IPS-15b (cell line): Measurements from ENCODE around the gene GJD4.

Experiments used
- H3K27me3 ChIP-seq: one replicate; pipeline ENCODE4 v1.6.1; 2013; ENCODE audit warnings: low read length; ENCODE audit not compliant: control insufficient read depth, insufficient read depth
- H3K36me3 ChIP-seq: one replicate; pipeline ENCODE4 v1.6.1; 2013; ENCODE audit warnings: low read length; ENCODE audit not compliant: control insufficient read depth, insufficient read depth
- H3K4me1 ChIP-seq: one replicate; pipeline ENCODE4 v1.6.1; 2013; ENCODE audit warnings: mild to moderate bottlenecking, low read length; ENCODE audit not compliant: control insufficient read depth, insufficient read depth
- H3K4me3 ChIP-seq: one replicate; pipeline ENCODE4 v1.5.1; 2013; ENCODE audit warnings: low read depth, low read length
- H3K9ac ChIP-seq: one replicate; pipeline ENCODE4 v1.6.1; 2013; ENCODE audit warnings: low read depth, mild to moderate bottlenecking, low read length
- H3K9me3 ChIP-seq: one replicate; pipeline ENCODE4 v1.6.1; 2013; ENCODE audit warnings: mild to moderate bottlenecking, low read length; ENCODE audit not compliant: control insufficient read depth, insufficient read depth

The GJD4 gene

DNA sequence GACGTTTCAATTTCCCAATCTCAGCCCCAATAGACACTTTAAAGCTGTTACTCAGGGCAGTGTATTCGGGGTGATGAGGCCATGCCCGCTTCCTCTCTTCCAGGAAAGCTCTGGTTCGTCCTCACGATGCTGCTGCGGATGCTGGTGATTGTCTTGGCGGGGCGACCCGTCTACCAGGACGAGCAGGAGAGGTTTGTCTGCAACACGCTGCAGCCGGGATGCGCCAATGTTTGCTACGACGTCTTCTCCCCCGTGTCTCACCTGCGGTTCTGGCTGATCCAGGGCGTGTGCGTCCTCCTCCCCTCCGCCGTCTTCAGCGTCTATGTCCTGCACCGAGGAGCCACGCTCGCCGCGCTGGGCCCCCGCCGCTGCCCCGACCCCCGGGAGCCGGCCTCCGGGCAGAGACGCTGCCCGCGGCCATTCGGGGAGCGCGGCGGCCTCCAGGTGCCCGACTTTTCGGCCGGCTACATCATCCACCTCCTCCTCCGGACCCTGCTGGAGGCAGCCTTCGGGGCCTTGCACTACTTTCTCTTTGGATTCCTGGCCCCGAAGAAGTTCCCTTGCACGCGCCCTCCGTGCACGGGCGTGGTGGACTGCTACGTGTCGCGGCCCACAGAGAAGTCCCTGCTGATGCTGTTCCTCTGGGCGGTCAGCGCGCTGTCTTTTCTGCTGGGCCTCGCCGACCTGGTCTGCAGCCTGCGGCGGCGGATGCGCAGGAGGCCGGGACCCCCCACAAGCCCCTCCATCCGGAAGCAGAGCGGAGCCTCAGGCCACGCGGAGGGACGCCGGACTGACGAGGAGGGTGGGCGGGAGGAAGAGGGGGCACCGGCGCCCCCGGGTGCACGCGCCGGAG is 2.6 kb downstream of the GJD4 start:
- H3K27me3 ChIP-seq: no peaks in the 10 kb centered on the region
- no peaks in the 10 kb centered on the region for H3K9me3 ChIP-seq
- H3K4me1 ChIP-seq: no peaks in the 10 kb centered on the region
- H3K4me3 ChIP-seq: no peak overlapping the region
- H3K9ac ChIP-seq: no peak overlapping the region
- no peaks in the 10 kb centered on the region for H3K36me3 ChIP-seq

DNA sequence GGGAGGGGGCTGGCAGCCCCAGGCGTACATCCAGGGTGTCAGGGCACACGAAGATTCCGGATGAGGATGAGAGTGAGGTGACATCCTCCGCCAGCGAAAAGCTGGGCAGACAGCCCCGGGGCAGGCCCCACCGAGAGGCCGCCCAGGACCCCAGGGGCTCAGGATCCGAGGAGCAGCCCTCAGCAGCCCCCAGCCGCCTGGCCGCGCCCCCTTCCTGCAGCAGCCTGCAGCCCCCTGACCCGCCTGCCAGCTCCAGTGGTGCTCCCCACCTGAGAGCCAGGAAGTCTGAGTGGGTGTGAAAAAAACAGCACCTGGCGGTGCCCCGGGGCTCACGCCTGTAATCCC is 3.2 kb downstream of the GJD4 start:
- no peaks in the 10 kb centered on the region for H3K9me3 ChIP-seq
- H3K9ac ChIP-seq: no peak overlapping the region
- H3K4me1 ChIP-seq: no peaks in the 10 kb centered on the region
- no peaks in the 10 kb centered on the region for H3K27me3 ChIP-seq
- H3K36me3 ChIP-seq: no peaks in the 10 kb centered on the region
- no peak overlapping the region for H3K4me3 ChIP-seq

DNA sequence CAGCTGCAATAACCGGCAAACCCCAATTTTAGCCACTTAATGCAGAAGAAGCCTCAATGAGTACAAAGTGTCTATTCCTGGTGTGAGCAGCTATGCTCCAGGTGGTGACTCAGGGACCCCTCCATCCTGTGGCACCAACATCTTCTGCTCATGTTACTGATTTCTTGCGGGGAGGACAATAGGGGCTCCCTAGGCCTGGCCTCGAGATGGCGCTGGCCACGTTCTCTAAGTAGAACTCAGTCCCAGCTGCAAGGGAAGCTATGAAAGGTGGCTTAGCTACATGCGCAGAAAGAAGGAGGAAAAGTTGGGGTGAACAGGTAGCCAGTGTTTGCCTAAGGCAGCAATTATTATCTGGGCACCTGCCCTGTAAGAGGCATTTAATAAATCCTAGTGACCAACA is 6.6 kb downstream of the GJD4 start:
- no peaks in the 10 kb centered on the region for H3K27me3 ChIP-seq
- no peak overlapping the region for H3K4me3 ChIP-seq
- H3K9me3 ChIP-seq: no peaks in the 10 kb centered on the region
- no peak overlapping the region for H3K9ac ChIP-seq
- no peaks in the 10 kb centered on the region for H3K36me3 ChIP-seq
- H3K4me1 ChIP-seq: no peaks in the 10 kb centered on the region

DNA sequence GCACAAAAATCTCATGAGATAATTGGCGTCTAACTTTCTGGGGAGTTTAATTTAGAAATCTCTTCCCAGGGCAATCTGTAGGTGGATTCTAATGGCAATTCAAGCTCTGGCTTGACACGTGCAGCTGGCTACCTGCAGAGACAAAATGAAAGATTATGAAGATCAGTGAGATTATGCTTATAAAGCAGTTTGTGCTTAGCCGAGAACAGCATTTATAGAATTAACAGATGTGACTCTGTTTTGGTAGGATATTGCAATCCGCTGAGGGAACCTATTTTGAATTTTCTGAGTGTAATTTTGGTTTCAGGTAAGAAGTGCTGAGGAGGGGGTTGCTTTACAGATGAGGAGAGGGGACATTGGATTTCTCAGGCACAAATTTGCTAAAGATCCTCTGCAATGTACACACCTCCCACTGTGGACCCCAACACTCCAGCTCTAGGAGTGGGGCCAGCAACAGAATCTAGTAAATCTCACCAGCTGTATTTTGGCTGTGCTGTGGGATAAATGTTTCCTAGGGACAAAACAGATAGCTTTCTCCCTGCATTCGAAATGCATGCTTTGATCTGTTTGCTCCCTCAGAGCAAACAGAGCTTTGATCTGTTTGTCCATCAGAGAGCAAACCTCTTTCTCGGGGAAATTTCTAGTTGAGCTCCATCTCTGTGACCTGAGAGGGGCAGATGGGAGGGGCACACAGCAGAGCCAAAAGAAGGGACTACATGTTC is 7.4 kb downstream of the GJD4 start:
- no peaks in the 10 kb centered on the region for H3K9me3 ChIP-seq
- no peaks in the 10 kb centered on the region for H3K27me3 ChIP-seq
- H3K36me3 ChIP-seq: no peaks in the 10 kb centered on the region
- H3K4me1 ChIP-seq: no peaks in the 10 kb centered on the region
- H3K4me3 ChIP-seq: no peak overlapping the region
- no peak overlapping the region for H3K9ac ChIP-seq

DNA sequence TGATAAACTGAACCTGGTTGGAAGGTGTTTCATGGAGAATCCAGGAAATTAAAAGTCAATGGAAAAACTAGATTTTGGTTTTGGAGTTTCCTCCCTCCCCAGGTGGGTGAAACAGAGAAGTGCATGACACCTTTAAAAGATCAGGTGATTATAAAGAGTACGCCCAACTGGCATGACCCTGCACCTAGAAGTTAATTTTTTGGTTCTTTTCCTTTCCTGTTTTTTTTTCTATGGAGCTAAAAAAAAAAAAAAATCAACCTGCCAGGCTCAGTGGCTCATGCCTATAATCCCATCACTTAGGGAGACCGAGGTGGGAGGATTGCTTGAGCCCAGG is 7.9 kb downstream of the GJD4 start:
- no peaks in the 10 kb centered on the region for H3K36me3 ChIP-seq
- no peaks in the 10 kb centered on the region for H3K9me3 ChIP-seq
- H3K4me3 ChIP-seq: no peak overlapping the region
- no peaks in the 10 kb centered on the region for H3K4me1 ChIP-seq
- no peak overlapping the region for H3K9ac ChIP-seq
- H3K27me3 ChIP-seq: no peaks in the 10 kb centered on the region

DNA sequence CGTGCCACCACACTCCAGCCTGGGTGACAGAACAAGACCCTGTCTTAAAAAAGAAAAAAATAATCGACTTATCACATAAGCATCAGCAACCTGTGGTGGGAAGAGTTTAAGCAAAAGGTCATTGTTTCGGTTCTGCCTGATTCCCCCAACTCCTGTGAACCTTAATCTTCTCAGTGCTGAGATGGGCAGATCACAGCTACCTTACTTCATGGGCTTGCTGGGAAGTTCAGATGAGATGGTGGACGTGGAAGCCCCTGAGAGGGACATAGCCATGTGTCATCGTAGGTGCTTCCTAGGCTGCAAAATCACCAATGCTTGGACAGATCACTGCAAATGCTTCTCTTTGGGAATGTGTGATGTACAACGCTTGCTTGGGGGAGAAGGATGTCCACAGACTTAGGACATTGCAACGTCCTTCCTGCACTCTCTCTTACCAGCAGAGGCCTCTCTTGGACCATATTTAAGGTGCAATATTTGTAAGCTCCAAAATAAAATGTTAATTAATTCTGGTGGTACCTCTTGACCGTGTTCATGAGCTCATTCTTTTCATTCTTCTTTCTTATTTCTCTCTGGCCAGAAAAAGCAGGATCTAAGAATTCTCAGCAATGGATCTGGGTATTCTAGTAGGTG is 8.6 kb downstream of the GJD4 start:
- Histone ChIP-seq H3K4me1 (no peaks in the 10 kb centered on the region), H3K9ac (no peak overlapping the region), H3K27me3 (no peaks in the 10 kb centered on the region), H3K36me3 (no peaks in the 10 kb centered on the region), H3K4me3 (no peak overlapping the region), H3K9me3 (no peaks in the 10 kb centered on the region)

DNA sequence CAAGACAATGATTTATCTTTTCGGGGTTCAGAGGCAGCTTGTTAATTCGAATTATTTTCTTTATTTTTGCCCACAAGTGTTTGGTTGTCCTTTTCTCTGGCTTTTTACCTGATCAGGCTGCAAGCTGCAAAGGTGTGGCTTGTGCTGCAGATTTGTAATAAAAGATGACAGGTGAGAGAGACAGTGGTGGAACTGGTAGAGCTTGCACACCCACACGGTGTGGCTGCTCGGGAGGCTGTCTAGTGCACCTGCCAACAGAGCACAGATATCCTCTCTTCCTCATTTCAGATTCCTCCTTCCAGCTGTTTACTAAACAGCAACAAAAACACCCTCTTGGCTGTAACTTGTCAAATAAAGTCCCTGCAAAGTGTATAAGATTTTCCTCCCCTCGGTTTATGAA is 9.2 kb downstream of the GJD4 start:
- no peaks in the 10 kb centered on the region for H3K36me3 ChIP-seq
- H3K4me1 ChIP-seq: no peaks in the 10 kb centered on the region
- no peaks in the 10 kb centered on the region for H3K9me3 ChIP-seq
- H3K27me3 ChIP-seq: no peaks in the 10 kb centered on the region
- H3K4me3 ChIP-seq: no peak overlapping the region
- no peak overlapping the region for H3K9ac ChIP-seq

DNA sequence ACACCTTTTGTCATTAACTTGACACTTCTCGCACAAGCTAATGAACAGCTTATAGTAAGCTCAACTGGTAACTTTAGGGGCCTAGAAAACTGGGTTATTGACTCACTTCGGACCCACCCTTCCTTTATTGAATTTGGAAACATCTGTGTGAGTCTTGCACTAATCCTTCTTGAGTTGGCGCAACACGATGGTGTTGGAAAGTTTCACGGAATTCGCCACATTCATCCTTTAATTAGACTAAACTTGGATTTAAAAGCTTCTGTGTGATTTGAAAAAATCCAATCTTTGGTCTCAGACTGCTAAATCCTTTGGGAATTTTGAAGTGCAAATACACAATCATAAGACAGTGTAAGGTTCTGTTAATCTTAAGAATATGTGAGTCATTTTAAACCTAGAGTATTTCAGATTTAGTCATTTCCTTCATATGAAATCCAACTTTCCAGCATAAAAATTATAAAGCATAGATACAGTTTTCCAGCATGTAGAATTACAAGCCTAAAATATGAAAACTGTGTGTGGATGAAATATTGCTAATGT is 21.9 kb downstream of the GJD4 start:
- Histone ChIP-seq H3K4me1 (no peaks in the 10 kb centered on the region), H3K4me3 (no peak overlapping the region), H3K36me3 (no peaks in the 10 kb centered on the region), H3K9me3 (no peaks in the 10 kb centered on the region), H3K9ac (no peak overlapping the region), H3K27me3 (no peaks in the 10 kb centered on the region)

DNA sequence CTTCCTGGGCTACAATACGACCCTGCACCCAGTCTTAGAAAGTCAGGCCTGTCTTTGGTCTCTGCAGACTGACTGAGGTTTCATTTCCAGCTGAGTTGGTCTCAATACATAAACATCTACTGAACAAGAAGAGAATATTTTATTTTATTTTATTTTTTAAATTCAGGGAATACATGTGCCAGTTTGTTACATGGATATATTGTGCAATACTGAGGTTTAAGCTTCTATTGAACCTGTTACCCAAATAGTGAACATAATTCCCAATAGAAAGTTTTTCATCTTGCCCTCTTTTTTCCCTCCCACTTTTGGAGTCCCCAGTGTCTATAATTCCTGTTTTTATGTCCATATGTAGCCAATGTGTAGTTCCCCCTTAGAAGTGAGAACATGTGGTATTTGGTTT is 26.3 kb downstream of the GJD4 start:
- Histone ChIP-seq H3K9me3 (no peaks in the 10 kb centered on the region), H3K36me3 (no peaks in the 10 kb centered on the region), H3K27me3 (no peaks in the 10 kb centered on the region), H3K4me1 (peaks cover 9% of the 10 kb centered on the region), H3K4me3 (no peak overlapping the region), H3K9ac (no peak overlapping the region)

DNA sequence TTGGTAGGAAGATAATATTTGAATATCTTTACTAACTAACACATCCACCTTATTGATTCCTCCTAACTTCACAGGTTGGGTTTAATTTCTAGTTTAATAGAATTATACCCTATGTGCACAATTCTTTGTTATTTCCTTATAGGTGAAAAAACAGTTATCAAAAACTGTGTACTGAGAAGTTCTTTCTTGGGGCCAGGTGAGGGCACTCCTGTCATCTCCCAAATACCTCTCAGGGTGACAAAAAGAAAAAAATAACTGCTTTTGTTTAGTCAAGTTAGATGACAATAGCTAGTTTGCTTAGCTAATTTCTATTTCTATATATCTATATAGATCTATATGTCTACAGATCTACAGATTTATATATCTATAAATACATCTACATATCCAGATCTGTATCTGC is 26.9 kb downstream of the GJD4 start:
- Histone ChIP-seq H3K4me3 (no peak overlapping the region), H3K36me3 (no peaks in the 10 kb centered on the region), H3K27me3 (no peaks in the 10 kb centered on the region), H3K4me1 (peaks cover 15% of the 10 kb centered on the region), H3K9ac (no peak overlapping the region), H3K9me3 (no peaks in the 10 kb centered on the region)

DNA sequence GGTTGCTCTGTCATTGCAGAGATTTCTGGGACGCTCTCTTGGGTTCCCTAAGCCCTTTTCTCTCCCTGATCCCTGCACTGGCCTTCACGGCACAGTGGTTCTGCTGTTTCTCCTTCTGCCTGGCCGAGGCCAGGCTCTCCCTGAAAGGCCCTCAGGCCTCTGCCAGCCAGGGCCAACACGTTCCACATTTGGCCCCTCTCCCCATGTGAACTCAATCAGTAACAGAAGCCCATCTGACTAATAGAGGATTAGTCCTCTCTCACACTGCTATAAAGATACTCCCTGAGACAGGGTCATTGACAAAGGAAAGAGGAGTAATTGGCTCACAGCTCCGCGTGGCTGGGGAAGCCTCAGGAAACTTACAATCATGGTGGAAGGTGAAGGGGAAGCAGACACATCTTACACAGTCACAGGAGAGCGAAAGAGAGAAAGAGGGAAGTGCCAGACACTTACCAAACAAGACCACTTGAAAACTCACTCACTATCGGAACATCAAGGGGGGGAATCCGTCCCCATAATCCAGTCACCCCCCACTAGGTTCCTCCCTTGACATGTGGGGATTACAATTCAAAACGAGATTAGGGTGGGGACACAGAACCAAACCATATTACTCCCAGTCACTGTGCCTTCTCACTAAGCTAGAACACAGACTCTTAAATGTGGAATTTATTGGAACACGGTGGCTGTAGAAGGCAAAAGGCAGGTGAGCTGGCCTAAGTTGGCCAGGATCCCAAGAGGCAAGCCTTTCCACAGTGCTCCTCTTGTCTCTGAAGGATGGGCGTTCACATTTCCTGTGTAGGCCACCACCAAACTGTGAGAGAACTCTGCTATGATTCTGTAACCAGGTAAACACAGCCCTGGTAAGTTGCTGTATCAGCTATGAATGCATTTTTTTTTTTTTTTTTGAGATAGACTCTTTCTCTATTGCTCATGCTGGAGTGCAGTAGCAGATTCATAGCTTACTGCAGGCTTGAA is 28.2 kb downstream of the GJD4 start:
- no peaks in the 10 kb centered on the region for H3K27me3 ChIP-seq
- H3K9me3 ChIP-seq: no peaks in the 10 kb centered on the region
- no peaks in the 10 kb centered on the region for H3K36me3 ChIP-seq
- no peak overlapping the region for H3K9ac ChIP-seq
- peaks cover 16% of the 10 kb centered on the region for H3K4me1 ChIP-seq
- H3K4me3 ChIP-seq: no peak overlapping the region
